Measurements from ENCODE around the gene PRRT4.

PRRT4 gene

DNA sequence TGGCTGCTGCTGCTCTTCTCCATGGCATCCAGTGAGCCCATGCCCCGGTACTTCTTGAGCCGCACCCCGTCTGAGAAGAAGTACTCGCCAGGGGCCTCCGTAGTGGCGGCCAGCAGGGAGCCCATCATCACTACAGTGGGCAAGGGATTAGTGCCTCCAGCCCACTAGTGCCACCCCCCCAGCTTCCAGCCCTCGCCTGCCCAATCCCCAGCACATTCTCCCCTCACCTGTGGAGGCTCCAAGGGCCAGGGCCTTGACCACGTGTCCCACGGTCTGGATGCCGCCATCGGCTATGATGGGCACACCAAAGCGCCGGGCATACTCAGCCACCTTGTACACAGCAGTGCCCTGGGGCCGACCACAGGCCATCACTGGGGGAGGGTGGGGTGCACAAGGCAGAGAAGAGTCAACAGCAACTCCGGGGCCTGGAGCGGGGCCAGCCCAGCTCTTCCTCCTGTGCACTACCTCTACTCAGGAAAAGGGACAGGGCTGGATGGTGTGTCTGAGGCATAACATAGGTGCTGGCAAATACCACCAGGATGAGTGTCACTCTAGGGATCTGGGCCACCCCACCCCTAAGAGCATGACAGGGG lies 33.5 kb upstream of the PRRT4 start:
- no peak for DNase-seq

DNA sequence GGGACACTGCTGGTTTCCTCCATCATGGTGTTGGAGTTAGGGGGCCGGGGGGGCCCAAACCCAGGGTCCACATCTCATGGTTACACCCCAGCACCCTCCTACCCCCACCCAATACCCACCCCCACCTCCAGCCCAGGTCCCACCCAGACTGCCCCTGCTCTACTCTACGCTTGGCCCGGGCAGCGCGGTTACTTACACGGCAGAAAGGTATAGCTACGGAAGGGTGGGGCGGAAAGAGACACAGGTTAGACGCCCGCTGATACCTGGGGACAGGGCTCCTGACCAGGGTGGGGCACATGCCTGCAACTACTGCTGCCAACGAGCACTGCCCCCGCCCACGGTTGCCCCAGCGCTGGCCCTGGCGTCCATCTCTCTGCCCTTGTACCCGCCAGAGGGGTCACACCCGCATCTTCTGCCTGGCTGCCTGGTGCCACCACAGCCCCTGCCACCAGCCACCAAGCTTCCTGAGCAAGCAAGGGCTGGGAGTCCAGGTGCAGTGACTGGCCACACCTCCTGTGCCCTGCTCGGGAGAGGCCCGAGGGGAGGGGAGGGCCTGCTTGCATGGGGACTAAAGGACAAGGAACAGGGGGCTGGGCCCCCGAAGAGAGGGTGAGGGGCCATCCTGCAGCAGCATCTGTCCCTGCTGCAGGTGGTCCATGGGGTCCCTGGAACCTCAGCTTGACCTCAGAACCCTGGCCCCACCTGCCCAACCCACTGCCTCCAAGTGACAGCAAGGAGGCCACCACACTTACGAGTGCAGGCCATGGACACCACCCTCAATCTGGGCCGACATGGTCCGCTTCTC lies 32.2 kb upstream of the PRRT4 start:
- DNase-seq: no peak

DNA sequence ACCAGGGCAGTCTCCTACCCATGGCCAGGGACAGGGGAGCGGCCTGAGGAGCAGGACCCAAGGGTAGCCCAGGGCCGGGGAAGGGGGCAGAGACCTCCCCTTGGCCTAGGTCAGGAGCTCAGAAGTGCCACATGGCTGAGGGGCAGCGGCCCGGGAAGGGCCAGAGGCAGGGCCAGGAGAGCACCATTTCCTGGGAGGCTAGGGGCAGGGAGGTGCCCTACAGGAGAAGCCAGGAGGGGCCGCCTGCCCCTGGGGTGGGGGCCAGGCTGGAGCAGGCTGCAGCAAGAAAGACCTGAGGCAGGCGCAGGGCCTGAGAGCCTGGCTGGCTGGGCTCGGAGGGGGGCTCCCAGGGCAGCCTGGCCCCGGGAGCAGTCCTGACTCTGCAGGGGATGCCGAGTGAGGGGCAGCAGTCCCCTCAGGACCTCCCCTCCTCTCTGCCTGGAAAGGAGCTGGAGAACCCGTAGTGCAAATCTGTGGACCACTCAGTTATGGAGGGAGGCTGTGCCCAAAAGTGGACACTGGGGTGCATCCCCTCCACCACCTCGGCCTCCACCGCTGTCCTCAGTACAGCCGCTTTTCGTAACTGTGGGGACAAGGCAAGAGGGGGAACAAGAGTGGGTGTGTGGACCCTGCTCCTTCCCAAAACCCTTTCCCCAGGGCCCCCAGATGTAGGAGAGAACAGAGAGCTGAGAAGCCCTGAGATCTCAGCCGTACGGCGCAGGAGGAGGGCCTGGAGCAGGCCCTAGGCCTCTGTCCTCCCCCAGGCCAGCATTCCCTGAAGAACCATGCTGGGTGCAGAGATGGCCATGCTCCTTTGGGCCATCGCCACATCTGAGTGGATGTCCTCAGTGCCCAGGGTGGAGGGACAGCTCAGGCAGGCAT lies 31.2 kb upstream of the PRRT4 start:
- DNase-seq: no peak

DNA sequence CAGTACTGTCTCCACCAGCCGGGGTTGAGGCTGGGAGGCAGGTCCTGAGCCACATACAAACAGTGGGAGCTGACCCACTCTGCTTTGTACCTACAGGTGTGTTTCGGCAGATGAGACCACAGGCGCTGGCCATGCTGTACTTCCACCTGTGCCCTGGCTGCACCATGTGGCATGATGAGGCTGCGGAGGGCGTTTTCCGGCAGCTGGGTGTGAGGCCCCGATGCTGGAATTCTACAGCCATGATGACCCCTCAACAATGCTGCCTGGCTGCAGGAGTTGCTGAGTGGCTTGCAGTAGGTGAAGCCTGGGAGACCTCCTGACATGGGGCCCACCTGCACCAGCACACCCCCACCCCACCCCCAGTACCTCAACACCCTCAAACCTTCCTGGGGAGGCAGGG lies 30.3 kb upstream of the PRRT4 start:
- no peak for DNase-seq

DNA sequence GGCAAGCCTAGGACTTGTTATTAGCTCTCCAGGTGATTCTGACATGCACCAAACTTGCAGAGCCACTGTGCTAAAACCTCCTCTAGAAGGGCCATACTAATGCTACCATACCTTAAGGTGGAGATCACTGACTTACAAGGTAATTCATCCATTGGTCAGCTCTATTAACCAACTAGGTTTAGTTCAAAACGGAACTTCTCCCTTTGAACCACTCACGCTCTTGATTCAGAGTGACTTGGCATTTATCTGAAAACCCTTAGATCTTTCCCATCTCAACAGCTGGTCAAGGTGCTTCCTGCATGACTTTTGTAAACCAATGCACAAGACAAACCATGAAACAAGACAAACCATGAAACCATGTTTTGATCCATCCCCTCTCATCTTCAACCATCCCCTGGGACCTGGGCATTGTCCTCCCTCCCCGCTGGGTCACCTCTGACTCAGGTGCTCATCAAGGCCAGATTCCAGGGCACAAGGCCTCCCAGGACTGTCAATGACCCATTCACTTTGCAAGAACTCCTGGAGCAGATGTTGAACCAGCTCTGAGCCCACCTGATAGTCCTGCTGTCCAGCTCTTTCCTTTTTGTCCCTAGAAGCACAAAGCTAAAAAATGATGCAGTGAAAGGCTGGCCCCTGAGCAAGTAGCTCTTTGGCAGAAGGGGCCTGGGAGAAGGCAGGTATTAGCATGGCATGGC lies 29.5 kb upstream of the PRRT4 start:
- no peak for DNase-seq

GRCh38 chr7:128389618-128390329 lies 28.3 kb upstream of the PRRT4 start:
- no peak for DNase-seq

DNA sequence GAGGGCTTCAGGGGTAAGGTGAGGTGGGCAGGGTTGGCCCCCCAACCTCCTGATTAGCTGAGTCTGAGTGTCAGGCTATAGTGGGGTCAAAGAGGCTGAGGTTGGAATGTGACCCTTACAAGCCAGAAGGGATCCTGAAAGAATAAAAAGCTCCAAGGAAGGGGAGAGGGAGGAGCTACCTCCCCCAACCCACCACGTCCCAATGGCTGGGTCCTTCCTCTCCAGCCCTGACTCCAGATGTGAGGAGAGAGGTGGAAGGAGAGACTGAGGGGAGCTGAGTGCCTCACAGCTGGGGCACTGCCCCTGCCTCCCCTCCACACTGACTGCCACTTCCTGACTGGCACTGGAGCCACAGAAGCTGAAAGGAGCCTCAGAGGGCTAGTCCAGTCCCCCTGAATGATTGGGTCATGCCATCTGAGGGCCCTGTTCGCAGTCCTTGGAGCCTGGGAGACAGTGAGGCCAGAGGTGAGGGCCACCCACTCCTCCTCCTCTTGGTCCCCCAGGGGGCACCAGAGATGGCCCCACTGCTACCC lies 27.7 kb upstream of the PRRT4 start:
- DNase-seq: no peak

DNA sequence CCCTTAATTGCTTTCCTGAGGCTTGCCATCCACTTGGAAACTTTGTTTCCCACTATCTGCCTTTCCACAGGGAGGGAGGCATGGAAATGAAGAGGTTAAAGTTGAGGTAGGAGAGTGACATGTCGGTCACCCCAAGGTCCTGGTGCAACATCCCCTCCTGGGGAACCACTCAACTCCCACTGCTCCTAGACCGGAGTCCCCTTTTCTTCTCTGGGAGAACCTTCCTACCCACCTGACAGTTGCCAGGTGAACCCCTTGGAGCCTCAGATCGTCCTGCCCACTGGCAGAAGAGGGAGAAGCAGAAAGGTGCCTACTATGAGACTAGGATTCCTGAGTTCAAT lies 26.6 kb upstream of the PRRT4 start:
- DNase-seq: no peak

GRCh38 chr7:128387216-128388144 lies 26.0 kb upstream of the PRRT4 start:
- DNase-seq: peak; percentile 61 to 67

GRCh38 chr7:128385988-128386925 lies 24.8 kb upstream of the PRRT4 start:
- DNase-seq: peak in 1 of 2 donors; percentile 24

DNA sequence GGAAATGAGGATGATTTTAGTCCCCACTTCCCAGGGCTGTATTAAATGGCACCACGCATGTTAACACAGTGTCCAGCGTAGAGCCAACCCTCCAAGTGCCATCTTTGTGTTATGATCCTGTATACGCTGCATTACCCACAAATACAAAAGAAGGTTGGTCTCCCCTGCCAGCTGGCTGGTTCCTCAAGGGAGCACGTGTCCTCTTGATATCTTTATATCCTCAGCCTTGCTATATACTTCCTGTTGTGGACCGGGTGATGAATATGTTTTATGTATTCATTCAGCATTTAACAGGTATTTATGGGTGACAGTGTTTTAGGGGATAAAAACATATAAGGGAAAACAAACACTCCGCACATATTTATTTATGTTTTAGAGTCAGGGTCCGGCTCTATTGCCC lies 23.2 kb upstream of the PRRT4 start:
- DNase-seq: no peak

GRCh38 chr7:128383776-128384175 lies 22.3 kb upstream of the PRRT4 start:
- DNase-seq: no peak

DNA sequence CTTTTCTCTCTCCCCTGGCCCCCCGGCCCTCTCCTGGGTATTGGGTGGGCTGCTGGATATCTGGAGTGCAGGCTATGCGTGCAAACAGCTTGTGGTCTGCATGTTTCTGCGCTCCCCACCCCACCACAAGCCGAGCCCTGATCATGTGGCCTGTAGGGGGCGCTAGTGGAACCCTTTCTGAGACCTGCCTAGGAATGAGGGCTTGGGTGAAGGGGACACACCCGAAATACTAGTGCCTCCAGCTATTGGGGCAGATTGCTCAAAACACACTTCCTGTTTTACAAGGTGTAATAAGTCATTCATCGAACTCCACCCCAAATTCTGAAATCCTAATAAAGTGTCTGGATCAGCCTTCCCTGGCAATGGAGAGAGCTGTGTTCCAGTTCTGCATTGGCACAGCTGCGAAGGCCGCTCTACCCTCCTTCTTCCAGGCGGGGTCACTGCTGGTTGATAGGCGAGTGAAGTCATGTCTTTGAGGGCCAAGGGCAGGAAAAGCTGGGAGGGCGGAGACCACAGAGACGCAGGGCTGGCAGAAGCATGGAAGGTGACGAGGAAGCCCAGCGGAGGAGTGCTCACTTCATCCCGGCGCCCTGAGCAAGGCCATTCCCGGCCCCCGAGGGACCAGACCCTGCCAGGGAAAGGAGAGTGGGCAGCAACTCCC lies 19.8 kb upstream of the PRRT4 start:
- peak in 1 of 2 donors; percentile 67 for DNase-seq

DNA sequence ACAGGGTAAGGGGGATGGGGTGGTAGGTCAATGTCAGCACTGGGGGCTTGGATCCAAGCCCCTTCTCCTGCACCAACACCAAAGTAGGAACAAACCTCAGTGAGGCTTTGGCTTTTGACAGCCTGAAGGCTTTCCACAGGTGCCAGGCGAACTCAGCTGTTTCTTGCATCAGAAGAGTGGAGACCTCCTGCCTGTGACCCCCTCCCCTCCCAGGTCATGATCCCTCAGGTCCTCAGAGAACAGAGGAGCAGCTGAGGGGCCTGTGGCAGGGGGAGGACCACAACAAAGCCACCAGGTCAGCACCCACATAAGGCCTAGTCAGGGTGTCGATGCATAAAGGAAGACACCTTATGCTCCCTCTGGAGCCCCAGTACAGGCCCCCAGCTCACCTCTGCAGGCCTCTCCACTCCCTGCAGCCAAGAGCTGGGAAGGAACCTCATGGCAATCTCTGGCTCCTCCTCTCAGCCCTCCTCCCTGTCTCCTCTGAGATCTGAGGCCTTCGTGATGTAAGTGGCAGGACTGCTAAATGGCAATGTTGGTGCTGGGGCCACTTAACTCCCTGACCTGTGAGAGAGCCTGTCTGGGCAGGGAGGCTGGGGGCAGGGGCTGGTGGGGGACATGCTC lies 19.1 kb upstream of the PRRT4 start:
- no peak for DNase-seq

- no peak for DNase-seq
Measured at GRCh38 chr7:128379900-128380479, 18.5 kb upstream of the PRRT4 start.

- no peak for DNase-seq
Measured at GRCh38 chr7:128378637-128379036, 17.1 kb upstream of the PRRT4 start.

DNA sequence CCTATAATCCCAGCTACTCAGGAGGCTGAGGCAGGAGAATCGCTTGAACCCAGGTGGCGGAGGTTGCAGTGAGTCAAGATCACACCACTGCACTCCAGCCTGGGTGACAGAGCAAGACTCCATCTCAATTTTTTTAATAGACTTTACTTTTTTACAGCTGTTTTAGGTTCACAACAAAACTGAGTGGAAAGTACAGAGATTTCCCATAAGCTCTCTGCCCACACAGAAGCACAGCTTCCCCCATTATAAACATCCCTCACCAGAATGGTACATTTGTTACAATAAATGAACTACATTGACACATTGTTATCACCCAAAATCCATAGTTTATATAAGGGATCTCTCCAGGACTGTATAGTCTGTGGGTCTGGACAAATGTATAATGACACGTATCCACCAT lies 14.6 kb upstream of the PRRT4 start:
- no peak for DNase-seq

DNA sequence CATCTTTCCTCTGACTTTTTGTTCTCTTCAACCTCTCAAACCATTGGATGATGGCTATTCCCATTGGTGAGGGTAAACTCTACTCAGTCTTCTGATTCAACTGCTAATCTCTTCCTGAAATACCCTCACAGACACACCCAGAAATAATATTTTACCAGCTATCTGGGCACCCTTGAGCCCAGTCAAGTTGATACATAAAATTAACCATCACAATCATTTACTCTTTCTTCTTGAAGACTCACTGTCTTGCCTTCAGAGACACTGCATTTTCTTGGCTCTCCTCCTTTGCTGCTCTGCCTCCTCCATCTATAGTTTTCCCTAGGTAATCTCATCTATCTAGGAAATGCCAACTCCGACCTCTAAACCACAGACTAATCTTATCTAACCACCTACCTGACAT lies 12.6 kb upstream of the PRRT4 start:
- no peak for DNase-seq

Measured in inflammatory macrophage (primary cell).